ENCODE data around the gene NPDC1. TPM values are rescaled to one million over a fixed set of nuclear protein-coding genes. Genes with fewer than 3 reads are reported as not detected.

The NPDC1 gene, protein sequence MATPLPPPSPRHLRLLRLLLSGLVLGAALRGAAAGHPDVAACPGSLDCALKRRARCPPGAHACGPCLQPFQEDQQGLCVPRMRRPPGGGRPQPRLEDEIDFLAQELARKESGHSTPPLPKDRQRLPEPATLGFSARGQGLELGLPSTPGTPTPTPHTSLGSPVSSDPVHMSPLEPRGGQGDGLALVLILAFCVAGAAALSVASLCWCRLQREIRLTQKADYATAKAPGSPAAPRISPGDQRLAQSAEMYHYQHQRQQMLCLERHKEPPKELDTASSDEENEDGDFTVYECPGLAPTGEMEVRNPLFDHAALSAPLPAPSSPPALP
- 100 to 1,000 TPM in 2 of 4 donors, 10 to 100 TPM in 2; 58.0 to 972 (median 274) TPM for total RNA-seq

DNA sequence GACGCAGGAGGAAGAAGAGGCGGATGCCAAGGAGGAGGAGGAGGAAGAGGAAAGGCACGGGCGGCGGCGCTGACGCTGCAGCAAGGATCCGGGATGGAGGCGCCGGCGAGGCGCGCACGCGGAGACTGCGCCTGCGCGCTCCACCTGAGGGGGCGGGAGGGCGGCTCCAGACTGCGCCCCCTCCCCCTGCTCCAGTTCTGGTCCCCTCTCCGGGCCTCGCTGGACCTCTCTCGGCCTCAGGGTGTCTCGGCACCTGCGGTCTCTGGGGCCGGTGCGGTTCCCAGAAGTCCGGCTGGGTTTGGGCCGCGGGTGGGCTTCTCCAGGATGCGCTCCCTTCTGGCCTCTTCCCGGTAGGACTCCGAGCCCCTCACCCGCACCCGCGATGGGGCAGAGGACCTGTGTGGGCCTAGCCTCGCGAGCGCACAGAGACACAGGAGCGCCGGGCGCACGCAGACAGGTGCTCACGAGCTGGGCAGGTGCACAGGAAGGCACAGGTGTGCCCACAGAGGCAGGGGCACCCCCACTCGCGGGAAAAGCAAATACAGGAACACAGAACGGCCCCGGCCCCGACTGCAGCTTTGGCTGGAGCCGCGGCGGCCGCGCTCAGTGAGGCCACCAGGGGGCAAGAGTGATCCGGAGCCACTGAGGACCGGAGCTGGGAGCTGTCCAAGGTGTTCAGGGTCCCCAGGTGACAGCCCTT is at the start of gene NPDC1:
NPDC1 (minus strand) TSS at position 90 of the 700 bp plus-strand sequence. CDS start 188 bp downstream, outside the sequence.
- in situ Hi-C loops (cut with MboI; ENCODE audit: low pct_ligation_motif_present in 1 of 4, low pct_unique_long_range_greater_than_20kb in 1 of 4, low sequenced_read_pairs in 3 of 4) (loop anchor here in 3 of 4 donors (10.0 to 25.0 kb wide), 2 partner anchors 259 to 261 kb away; partner anchors contain the start of genes CCDC183 (in 2 of the 3) and TMEM141 (in 2 of the 3)), intact Hi-C loops (cut with DNase I; ENCODE audit: low total_unique reads) (loop anchor here (2.0 kb wide), 1 partner anchor 23 kb away; no protein-coding TSS in a partner anchor)
- 3% methylated on average over 42 of the region's 57 CpGs; no CpG with 5 or more reads in 1 of the 2 donors for WGBS, 2 donors (ENCODE audit: low coverage in 1 of 2)
- Histone ChIP-seq H3K9me3 (no peaks in the 10 kb centered on the region), H3K4me1 (peaks cover 22 to 38% (median 33%) of the 10 kb centered on the region in 4 donors), H3K36me3 (no peaks in the 10 kb centered on the region), H3K27me3 (peaks cover 64% of the 10 kb centered on the region), H3K4me3 (peak within 1 kb of the TSS; percentile 16 to 60 (median 50)), H3K27ac (peak within 1 kb of the TSS; percentile 56 to 75 (median 64))
- peak; percentile 86 for DNase-seq
- TF ChIP-seq EP300 (IDR thresholded peaks at IDR 0.05; ENCODE audit: low read depth) (no peak), POLR2AphosphoS5 (IDR thresholded peaks at IDR 0.05) (peak in 1 of 3 donors; percentile 25), POLR2A (IDR thresholded peaks at IDR 0.05) (no peak)
- TF ChIP-seq, protein P1, sequence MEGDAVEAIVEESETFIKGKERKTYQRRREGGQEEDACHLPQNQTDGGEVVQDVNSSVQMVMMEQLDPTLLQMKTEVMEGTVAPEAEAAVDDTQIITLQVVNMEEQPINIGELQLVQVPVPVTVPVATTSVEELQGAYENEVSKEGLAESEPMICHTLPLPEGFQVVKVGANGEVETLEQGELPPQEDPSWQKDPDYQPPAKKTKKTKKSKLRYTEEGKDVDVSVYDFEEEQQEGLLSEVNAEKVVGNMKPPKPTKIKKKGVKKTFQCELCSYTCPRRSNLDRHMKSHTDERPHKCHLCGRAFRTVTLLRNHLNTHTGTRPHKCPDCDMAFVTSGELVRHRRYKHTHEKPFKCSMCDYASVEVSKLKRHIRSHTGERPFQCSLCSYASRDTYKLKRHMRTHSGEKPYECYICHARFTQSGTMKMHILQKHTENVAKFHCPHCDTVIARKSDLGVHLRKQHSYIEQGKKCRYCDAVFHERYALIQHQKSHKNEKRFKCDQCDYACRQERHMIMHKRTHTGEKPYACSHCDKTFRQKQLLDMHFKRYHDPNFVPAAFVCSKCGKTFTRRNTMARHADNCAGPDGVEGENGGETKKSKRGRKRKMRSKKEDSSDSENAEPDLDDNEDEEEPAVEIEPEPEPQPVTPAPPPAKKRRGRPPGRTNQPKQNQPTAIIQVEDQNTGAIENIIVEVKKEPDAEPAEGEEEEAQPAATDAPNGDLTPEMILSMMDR (IDR thresholded peaks at IDR 0.05) = peak; percentile 85 to 94 (median 92)

DNA sequence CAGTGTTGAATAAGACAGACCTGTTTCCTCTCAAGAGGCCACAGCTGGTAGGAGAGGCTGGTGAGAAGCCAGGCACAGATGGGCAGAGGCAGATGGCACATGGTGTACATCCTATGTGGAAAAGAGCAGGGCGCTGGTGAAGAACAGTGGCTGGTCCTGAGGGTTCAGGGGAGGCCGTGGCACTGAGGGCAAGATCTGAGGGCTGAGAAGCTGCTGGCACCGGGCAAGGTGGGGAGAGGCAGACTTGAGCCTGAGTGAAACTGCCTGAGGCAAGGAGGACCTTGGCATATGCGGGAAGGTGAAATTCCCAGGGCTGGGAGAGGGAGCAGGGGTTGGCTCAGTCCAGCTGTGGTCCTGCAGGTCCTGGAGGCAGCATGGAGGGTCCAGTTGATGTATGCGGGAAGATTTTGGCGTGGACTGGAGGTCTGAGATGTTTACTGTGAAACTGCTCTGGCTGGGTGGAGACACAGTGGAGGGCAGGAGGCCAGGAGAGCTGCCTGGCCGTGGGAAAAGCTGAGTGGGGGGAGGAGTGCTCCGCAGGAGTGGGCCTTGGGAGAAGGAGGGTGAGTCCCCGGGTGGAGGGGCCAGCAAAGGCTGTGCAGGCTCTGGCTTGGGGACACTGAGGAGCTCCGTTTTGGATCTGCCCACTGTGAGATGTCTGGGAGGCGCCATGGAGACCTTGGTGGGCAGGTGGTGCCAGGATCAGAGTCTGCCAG is 43.4 kb upstream of the NPDC1 start:
- H3K4me1 ChIP-seq = peaks cover 13 to 26% (median 22%) of the 10 kb centered on the region in 4 donors
- in situ Hi-C loops (cut with MboI; ENCODE audit: low pct_ligation_motif_present in 1 of 4, low pct_unique_long_range_greater_than_20kb in 1 of 4, low sequenced_read_pairs in 3 of 4) (no loop called here), intact Hi-C loops (cut with DNase I; ENCODE audit: low total_unique reads) (no loop called here)
- DNase-seq = no peak
- H3K27me3 ChIP-seq = no peaks in the 10 kb centered on the region
- H3K27ac ChIP-seq = no peak overlapping the region
- H3K9me3 ChIP-seq = no peaks in the 10 kb centered on the region
- TF ChIP-seq POLR2AphosphoS5 (IDR thresholded peaks at IDR 0.05) = no peak
- TF ChIP-seq, protein P1 (IDR thresholded peaks at IDR 0.05) = no peak
- TF ChIP-seq EP300 (IDR thresholded peaks at IDR 0.05; ENCODE audit: low read depth) = no peak
- TF ChIP-seq POLR2A (IDR thresholded peaks at IDR 0.05) = no peak
- no peaks in the 10 kb centered on the region for H3K36me3 ChIP-seq
- H3K4me3 ChIP-seq = no peak overlapping the region
- WGBS, 2 donors (ENCODE audit: low coverage in 1 of 2) = 63 to 82% methylated on average over 4 to 11 of the region's 11 CpGs

DNA sequence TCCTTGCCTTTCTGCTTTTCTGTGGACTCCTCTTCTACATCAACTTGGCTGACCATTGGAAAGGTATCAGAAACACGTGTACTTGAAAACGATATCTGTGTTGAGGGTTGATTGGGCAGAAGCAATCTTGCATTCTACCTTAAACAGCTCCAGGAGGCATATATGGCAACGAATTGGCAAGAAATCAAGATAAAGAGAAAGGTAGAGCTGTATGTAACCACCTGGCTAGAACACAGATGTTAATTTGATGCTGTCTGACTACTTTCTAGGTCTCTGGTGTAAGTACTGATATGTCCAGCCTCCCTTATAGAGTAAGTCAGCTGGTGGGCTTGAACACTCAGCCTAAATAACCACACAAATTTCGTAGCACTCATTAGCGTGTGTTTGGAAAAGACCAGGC is 42.1 kb upstream of the NPDC1 start:
- Histone ChIP-seq H3K9me3 (no peaks in the 10 kb centered on the region), H3K27me3 (no peaks in the 10 kb centered on the region), H3K36me3 (no peaks in the 10 kb centered on the region), H3K4me1 (peaks cover 13 to 31% (median 22%) of the 10 kb centered on the region in 4 donors), H3K27ac (no peak overlapping the region), H3K4me3 (peak overlapping the region in 1 of 4 donors; percentile 88)
- in situ Hi-C loops (cut with MboI; ENCODE audit: low pct_ligation_motif_present in 1 of 4, low pct_unique_long_range_greater_than_20kb in 1 of 4, low sequenced_read_pairs in 3 of 4) (no loop called here), intact Hi-C loops (cut with DNase I; ENCODE audit: low total_unique reads) (no loop called here)
- TF ChIP-seq POLR2A (IDR thresholded peaks at IDR 0.05) = no peak
- TF ChIP-seq, protein P1 (IDR thresholded peaks at IDR 0.05) = no peak
- no peak for TF ChIP-seq EP300 (IDR thresholded peaks at IDR 0.05; ENCODE audit: low read depth)
- no peak for TF ChIP-seq POLR2AphosphoS5 (IDR thresholded peaks at IDR 0.05)
- no peak for DNase-seq
- WGBS, 2 donors (ENCODE audit: low coverage in 1 of 2) = 71 to 75% methylated on average over 5 of the region's 5 CpGs
